ENCODE measurements around the gene ZNF646. TPM values are rescaled to one million over a fixed set of nuclear protein-coding genes. Genes with fewer than 3 reads are reported as not detected.

Gene ZNF646
- total and polyA plus RNA-seq, 2 of the 13 experiments (the other 11 are each of a cell fraction or from before 2014, with no cell fraction given): 3.4 to 10.9 TPM

GRCh38 chr16:31032736-31033708 lies 41.2 kb upstream of the ZNF646 start, which contains the start of gene STX4 (continued):
- TF ChIP-seq ETV5 (CRISPR knock-in tag; IDR thresholded peaks at IDR 0.05; ENCODE audit: borderline replicate concordance) (peak; percentile 75; the same call in 1 of the 2 replicates), KAT2B (IDR thresholded peaks at IDR 0.05; ENCODE audit: borderline replicate concordance, low read depth, low read length) (no peak), PCBP1 (IDR thresholded peaks at IDR 0.05; ENCODE audit: borderline replicate concordance, low read depth, low read length) (no peak), GPBP1L1 (CRISPR knock-in tag; IDR thresholded peaks at IDR 0.05) (no peak), ISX (CRISPR knock-in tag; conservative IDR thresholded peaks at IDR 0.05) (no peak), BCL3 (CRISPR knock-in tag; IDR thresholded peaks at IDR 0.05) (peak; percentile 90; the same call in 1 of the 2 replicates), ATF1 (CRISPR knock-in tag; IDR thresholded peaks at IDR 0.05) (peak; percentile 97), ZNF850 (CRISPR knock-in tag; conservative IDR thresholded peaks at IDR 0.05) (no peak), ETS1 (CRISPR knock-in tag; IDR thresholded peaks at IDR 0.05) (0 out of 2 replicates have a peak, but pooled peaks have one; percentile 24), ZBTB44 (CRISPR knock-in tag; IDR thresholded peaks at IDR 0.05) (no peak), BHLHE40 (IDR thresholded peaks at IDR 0.05; ENCODE audit: low read length) (peak; percentile 92), DRAP1 (CRISPR knock-in tag; IDR thresholded peaks at IDR 0.05) (peak; percentile 62), AKAP8 (CRISPR knock-in tag; IDR thresholded peaks at IDR 0.05) (peak; percentile 32; the same call in 1 of the 2 replicates), ZNF44 (CRISPR knock-in tag; IDR thresholded peaks at IDR 0.05) (peak; percentile 97), ZNF781 (CRISPR knock-in tag; IDR thresholded peaks at IDR 0.05; ENCODE audit: borderline replicate concordance, not compliant biosample characterization) (peak; percentile 93), KLF6 (CRISPR knock-in tag; IDR thresholded peaks at IDR 0.05) (0 out of 2 replicates have a peak, but pooled peaks have one; percentile 18), EED (CRISPR knock-in tag; IDR thresholded peaks at IDR 0.05) (peak; percentile 93), MZF1 (CRISPR knock-in tag; IDR thresholded peaks at IDR 0.05; ENCODE audit: borderline replicate concordance) (no peak; the same call in 1 of the 2 replicates), SMYD3 (CRISPR knock-in tag; IDR thresholded peaks at IDR 0.05) (no peak; the same call in 1 of the 2 replicates), SPEN (CRISPR knock-in tag; IDR thresholded peaks at IDR 0.05; ENCODE audit: low read depth) (peak; percentile 95), HDAC1 (CRISPR knock-in tag; IDR thresholded peaks at IDR 0.05) (peak; percentile 81), FOSL2 (CRISPR knock-in tag; IDR thresholded peaks at IDR 0.05) (peak; percentile 62; the same call in 1 of the 2 replicates), TBX3 (IDR thresholded peaks at IDR 0.05; ENCODE audit: borderline replicate concordance) (peak; percentile 32; the same call in 1 of the 2 replicates)
